K562 treated with DMSO at 1 percent for 48 hours (cell line): ENCODE results near the gene HNRNPCL1. TPM values are rescaled to one million over a fixed set of nuclear protein-coding genes. Genes with fewer than 3 reads are reported as not detected.

Experiments
- total RNA-seq: library from RNA; unstranded; fragments of 300-600 nt; gene quantifications from 2 replicates; pipeline ENCODE4 v1.2.3, GENCODE V29; 2022; ENCODE audit warnings: low replicate concordance; ENCODE audit errors: extremely low read depth

HNRNPCL1 gene
- not detected in 2 replicates for total RNA-seq

DNA sequence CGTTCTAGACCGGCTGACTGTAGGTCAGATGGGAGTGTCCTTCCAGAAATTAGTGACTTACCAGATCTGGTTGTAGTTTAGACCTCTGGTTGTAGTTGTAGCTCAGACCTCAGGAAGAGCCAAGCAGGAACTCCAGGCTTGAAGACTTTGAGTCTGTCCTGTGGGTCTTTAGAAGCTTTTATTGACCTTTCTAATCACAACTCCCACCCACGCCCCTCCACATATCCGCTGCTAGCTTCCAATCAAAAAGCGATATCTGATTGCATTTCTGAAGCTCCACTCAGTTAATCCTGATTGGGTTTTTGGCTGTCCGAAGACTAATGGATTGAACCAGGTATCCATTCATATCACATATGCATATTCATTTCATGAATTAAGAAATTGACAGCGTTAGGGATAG is at the start of gene HNRNPCL1:
Gene HNRNPCL1 (minus strand): TSS at position 101 of the 400 bp plus-strand sequence. CDS start 431 bp downstream, outside the sequence.

GRCh38 chr1:12898170-12898569 is 49.6 kb upstream of the HNRNPCL1 start, which contains the start of gene PRAMEF10:
TSS of gene PRAMEF10 (minus strand) at chr1:12898270. CDS start at chr1:12895847, 2,423 bp downstream.

DNA sequence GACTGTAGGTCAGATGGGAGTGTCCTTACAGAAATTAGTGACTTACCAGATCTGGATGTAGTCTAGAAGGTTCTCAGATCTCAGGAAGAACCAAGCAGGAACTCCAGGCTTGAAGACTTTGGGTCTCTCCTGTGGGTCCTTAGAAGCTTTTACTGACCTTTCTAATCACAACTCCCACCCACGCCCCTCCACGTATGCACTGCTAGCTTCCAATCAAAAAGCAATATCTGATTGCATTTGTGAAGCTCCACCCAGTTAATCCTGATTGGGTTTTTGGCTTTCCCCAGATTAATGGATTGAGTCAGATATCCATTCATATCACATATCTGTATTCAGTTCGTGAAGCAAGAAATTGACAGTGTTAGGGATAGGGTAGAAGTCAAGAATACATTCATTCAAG is 37.6 kb upstream of the HNRNPCL1 start, which contains the start of gene PRAMEF4:
Gene PRAMEF4 (minus strand): TSS at position 101 of the 400 bp plus-strand sequence. CDS start 2,807 bp downstream, outside the sequence.

GRCh38 chr1:12856786-12857185 is 8.3 kb upstream of the HNRNPCL1 start, which contains the start of gene PRAMEF2:
TSS of gene PRAMEF2 (plus strand) at chr1:12857086. CDS start at chr1:12859010, 1,924 bp downstream.

DNA sequence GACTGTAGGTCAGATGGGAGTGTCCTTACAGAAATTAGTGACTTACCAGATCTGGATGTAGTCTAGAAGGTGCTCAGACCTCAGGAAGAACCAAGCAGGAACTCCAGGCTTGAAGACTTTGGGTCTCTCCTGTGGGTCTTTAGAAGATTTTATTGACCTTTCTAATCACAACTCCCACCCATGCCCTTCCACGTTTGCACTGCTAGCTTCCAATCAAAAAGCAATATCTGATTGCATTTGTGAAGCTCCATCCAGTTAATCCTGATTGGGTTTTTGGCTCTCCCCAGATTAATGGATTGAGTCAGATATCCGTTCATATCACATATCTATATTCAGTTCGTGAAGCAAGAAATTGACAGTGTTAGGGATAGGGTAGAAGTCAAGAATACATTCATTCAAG is 17.2 kb downstream of the HNRNPCL1 start, which contains the start of gene PRAMEF11:
Gene PRAMEF11 (minus strand): TSS at position 101 of the 400 bp plus-strand sequence. CDS start 2,621 bp downstream, outside the sequence.

Other genes starting within 250 kb of the HNRNPCL1 start
- gene DHRS3, start 230.5 kb downstream of the HNRNPCL1 start, total RNA-seq = not detected in 2 replicates
- gene AADACL4, start 204.6 kb downstream of the HNRNPCL1 start, total RNA-seq = not detected in 2 replicates
- not detected in 2 replicates for gene AADACL3, start 132.6 kb downstream of the HNRNPCL1 start, total RNA-seq
- gene CFAP107, start 102.5 kb downstream of the HNRNPCL1 start, total RNA-seq = not detected in 2 replicates
- not detected in 2 replicates for gene PRAMEF12, start 75.0 kb downstream of the HNRNPCL1 start, total RNA-seq
- gene PRAMEF1, start 57.3 kb downstream of the HNRNPCL1 start, total RNA-seq = not detected in 2 replicates
- gene PRAMEF11, start 17.3 kb downstream of the HNRNPCL1 start, total RNA-seq = not detected in 2 replicates
- gene PRAMEF2, start 8.4 kb upstream of the HNRNPCL1 start, total RNA-seq = not detected in 2 replicates
- not detected in 2 replicates for gene PRAMEF4, start 37.5 kb upstream of the HNRNPCL1 start, total RNA-seq
- gene PRAMEF10, start 49.5 kb upstream of the HNRNPCL1 start, total RNA-seq = not detected in 2 replicates
- gene PRAMEF7, start 67.9 kb upstream of the HNRNPCL1 start, total RNA-seq = not detected in 2 replicates
- gene PRAMEF6, start 98.9 kb upstream of the HNRNPCL1 start, total RNA-seq = not detected in 2 replicates
- gene PRAMEF27, start 207.9 kb upstream of the HNRNPCL1 start, total RNA-seq = not detected in 2 replicates
- not detected in 2 replicates for gene HNRNPCL3, start 212.0 kb upstream of the HNRNPCL1 start, total RNA-seq
- not detected in 2 replicates for gene PRAMEF25, start 222.1 kb upstream of the HNRNPCL1 start, total RNA-seq